CD4-positive, alpha-beta T cell treated with Interleukin-17A for 1 hour (primary cell): ENCODE measurements around the gene MTCL1.
A peak's percentile ranks its signal among the peaks of the same experiment; 100 is the strongest.
"Not testable (repeated sequence)": the region's sequence is repeated elsewhere in the genome, so short reads cannot be mapped to it uniquely, and the experiment has no call there.

Experiments
- DNase-seq: peaks from one replicate; pipeline ENCODE4 v3.0.0-alpha.2; 2020

Gene MTCL1

DNA sequence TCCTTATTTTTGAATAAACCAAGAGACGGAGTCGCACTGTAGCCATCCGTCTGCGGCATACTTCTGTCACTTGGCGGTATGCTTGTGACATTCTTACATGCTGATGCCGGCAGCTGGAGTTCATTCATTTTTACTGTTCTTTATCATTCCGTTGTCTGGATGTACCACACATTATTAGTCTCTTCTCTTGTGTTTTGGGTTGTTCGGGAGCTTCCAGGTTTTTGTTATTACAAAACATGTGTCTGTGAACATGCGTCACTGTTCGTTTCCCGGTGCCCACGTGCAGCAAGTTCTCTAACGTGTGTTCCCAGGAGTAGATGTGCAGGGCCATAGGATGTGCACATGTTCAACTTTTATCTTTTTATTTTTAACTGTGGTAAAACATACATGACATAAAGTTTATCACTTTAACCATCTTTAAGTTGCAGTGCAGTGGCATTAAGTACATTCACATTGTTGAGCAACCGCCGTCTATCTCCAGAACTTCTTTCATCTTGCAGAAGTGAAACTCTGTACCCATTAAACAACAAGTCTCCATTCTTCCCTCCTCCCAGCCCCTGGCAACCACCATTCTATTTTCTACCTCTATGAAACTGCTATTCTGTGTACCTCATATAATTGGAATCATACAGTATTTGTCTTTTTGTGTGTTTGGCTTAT, 40.1 kb downstream of the MTCL1 start:
- no peak for DNase-seq

DNA sequence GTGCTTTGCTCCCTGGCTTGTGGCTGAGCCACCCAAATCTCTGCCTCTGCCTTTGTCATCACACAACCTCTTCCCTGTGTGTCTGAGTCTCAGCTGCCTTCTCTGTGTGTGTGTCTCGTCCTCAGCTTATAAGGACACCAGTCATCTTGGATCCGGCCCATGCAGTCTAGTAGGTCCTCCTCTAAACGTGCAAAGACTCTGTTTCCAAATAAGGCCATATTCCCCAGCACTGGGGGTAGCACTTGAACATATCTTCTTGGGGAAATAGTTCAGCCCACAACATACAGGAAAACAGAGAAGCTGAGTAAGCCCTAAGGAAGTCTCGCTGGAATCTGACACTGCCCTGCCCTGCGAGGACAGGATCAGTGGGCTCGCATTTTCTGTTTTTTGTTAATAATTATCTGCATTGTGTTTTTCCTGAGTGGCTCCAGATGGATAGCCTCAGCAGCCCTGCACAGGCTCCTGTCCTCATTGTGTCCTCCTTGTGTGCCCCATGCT, 42.1 kb downstream of the MTCL1 start:
- DNase-seq: no peak

DNA sequence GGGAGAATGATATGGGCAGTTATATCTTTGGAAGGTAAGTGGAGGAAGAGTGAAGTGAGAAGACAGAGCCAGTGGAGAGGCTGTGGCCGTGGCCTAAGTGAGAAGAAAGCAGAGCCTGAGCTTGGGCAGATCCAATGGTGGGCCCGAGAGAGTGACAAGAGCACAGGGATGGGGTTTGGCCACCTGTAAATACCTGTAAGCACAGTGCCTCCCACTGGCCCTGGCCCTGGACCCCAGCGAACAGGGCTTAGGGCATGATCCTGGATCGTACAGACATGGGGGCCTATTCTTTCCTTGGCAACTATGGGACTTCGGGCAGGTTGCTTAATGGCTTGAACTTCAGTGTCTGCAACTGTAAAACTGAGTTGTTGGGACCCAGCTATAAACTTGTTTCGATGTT, 44.1 kb downstream of the MTCL1 start:
- no peak for DNase-seq

DNA sequence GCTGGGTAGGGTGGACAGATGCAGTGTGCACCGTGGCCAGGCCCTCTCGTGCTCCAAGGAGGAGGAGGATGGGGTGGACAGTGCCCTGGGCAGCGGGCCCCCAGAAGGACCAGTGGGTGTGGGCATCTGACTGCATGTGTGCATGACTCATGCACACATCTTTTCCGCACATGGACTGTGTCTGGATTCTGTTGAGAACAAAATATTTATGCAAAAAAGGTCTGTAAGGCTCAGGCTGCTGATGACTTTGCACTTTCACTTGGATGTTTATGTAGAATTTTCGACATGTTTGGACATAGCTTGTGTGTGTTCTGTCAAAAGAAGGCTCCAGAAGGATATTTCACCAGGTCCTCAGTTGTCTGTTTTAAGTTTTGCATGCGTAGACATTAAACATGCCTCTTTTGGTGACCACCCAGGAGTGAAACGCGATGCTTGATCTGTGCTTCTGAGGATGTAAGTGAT, 45.6 kb downstream of the MTCL1 start:
- DNase-seq: no peak

DNA sequence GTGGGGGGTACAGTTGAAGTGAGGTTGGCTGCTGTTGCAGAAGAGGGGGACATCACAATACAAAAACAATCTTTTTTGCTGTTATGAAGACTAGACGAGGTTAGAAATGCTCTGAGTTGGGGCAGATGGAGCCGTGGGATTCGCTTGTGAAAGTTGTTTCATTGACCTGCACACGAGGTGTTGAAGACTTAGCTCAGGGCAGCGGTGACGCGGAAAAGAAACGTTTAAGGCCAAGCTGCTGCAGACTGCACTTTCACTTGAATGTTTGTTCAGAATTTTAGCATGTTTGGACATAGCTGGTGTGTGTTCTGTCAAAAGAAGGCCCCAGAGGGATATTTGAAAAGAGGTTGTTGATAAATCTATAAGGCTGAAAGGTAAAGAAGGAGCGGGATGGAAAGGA, 46.3 kb downstream of the MTCL1 start:
- no peak for DNase-seq

DNA sequence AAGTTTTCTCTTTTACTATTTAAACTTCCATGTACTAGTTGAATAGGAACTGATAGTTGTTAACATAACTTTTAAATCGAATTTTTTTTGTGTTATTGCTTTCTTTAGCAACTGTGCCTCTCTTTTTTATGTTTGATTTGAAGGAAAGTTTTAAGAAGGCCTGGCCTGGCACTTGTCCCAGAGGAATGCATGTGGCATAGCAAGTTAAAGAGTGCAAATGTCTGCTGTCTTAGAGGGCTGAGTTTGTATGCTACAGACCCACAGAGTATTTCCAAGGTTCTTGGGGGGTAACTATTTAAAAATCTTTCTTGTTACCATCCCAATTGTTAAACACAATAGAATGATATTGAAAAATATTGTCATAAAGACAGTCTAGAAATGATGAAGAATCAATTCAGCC, 47.0 kb downstream of the MTCL1 start:
- no peak for DNase-seq

DNA sequence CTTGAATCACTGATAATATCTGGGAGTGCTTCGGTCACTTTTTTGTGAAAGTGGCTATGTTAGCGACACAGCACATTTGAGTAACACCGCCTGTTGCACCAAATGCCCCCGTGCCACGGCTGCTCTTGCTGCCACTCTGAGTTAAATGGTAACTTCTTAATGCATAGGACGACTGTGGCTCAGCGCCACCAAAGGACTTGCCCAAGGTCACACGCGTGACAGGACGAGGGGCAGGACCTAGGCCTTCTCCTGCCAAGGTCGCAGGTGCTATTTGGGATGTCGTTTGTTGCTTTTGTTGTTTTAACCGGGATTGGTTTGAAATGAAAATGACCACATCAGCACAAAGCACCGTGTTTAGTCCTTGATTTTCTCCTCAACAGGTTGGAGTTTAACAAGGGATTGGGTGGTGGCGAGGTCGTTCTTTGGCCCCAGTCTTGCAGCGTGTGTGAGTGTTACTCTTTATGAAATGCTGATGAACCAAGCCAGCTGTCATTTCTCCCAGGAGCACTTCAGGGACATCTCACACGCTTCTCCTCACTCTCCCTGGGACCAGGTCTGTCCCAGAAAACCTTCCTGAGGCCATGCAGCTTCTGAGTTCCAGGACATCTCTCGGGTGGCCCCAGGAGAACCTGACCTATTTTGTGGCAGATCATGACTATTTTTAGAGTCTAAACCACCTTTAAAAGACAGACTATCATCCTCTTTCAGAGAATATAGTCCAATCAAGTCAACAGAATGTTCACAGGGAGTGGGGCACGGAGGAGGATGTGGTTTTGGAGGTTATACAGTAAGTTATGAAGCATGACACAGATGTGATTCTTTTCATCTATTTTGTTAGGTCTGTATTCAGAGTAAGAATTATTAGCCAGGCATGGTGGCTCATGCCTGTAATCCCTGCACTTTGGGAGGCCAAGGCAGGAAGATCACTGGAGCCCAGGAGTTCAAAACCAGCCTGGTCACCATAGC, 49.9 kb downstream of the MTCL1 start:
- peak; percentile 73 for DNase-seq

DNA sequence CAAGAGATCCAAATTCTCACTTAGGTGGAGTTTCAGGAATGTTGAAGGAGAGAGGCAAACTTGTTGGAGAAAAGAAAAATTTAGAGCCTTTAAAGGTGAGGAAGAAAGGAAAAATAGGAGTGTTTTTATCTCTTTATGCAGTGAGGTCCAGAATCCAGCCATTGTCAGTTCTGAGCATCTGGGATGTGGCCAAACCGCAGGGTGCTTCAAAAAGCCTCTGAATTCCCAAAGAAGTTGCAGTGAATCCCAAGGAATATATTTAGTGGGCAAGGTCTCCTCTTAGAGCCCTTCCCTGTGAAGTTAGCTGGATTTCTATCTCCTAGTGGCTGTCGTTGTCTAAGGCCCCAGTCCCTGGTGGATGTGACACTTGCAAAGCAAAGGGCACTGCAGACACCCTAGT, 51.2 kb downstream of the MTCL1 start:
- no peak for DNase-seq

DNA sequence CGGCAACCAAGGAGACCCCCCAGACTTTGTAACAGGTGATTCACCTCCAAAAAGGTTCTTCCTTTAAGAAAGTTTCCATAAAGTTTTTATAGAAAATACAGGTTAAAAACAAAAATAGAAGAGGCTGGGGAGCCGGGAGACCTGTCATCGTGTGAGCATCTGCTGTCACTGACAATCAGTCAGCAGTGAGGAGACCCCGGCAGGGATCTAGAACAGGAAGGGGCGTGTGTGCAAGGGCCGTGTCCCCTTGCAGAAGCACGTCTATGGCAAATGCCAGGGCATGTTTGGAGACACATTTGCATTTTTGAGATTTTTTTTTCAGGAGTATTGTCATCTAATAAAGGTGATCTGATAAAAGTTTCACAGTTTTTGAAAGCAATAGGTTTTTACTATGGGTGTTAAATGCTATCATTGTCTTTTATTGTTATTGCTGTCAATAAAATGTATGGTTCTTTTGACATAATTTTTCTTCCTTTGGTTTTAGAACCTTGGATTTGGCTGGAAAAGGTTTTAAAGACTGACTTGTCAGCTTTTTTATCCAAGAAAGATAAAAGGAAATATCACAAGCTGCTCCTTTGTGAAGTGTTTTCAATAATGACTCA, 52.1 kb downstream of the MTCL1 start:
- DNase-seq: no peak

DNA sequence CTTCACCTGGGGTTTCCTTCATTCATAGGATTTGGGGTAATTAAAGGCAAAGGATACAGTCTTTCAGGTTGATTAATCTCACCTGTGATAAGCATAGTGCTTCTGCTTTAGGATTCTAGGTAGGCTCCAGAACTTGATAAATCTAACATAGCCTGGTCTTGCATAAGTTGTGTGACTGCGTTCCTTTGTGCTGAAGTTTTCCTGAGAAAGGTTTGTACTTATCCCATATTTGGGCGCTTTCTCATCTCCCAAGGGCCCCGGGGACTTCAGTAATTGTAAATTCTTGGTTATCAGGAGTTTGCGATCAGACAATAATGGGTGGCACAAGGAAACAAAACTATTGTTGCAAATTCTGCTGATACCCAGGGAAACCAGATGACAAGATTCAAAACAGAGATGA, 53.1 kb downstream of the MTCL1 start:
- DNase-seq: no peak

DNA sequence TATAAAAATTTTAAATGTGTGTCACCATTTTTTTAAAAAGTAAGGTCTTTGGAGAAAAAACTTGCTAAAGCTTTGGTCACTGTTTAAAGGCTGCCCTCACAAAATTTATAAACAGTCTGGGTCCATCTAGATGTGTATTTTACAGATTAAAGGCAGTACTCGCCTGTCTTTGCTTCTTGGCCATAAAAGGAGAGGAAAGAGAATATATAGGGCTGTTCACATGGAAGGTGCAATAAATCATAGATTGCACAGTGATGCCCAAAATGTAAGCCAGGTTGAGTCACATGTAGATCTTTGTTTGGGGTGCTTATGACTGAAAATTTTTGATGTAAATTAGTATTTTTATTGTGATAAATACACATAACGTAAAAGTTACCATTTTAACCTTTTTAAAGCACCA, 55.6 kb downstream of the MTCL1 start:
- DNase-seq: no peak

DNA sequence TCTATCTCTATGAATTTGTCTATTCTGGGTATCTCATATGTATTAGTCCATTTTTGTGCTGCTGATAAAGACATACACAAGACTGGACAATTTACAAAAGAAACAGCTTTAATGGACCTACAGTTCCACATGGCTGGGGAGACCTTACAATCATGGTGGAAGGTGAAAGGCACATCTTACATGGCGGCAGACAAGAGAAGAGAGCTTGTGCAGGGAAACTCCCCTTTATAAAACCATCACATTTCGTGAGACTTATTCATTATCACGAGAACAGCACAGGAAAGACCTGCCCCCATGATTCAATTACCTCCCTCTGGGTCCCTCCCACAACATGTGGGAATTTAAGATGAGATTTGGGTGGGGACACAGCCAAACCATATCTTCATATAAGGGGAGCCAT, 56.2 kb downstream of the MTCL1 start:
- not testable (repeated sequence) for DNase-seq

DNA sequence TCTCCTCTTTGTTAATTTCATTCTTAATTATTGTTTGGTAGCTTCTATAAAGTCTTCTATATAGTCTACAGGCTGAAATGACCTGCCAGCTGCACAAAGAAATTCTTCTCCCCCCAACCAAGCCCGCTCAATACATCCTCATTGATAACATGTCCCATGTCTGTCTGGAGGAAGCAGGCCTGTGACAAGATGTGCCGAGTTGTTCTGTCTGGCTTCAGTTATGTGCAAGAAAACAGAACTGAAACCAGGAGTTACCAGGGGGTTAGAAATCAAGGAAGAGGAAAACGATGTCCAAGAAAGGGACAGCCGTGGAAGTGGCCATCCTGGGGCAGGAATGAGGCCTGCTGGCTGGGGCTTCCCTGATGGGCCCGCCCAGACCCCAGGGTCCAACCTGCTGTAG, 57.6 kb downstream of the MTCL1 start:
- DNase-seq: no peak

DNA sequence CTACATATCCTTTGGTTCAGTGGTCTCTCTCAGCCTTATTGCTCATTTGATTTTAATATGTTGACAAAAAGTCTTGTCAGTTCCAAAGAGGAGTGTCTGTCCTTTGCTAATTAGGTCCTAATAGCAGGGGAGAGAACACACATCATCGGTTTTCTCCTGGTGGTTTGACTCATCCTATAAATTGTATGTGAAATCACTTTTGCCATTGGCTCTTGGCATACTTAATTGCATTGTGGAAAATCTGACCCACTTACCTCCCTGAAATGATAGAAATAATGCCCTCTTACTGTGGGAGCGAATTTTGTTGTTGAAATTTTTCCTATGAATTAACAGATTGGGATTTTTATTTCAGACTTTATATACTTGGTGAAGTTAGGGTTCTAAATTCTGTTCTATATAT, 58.3 kb downstream of the MTCL1 start:
- no peak for DNase-seq

DNA sequence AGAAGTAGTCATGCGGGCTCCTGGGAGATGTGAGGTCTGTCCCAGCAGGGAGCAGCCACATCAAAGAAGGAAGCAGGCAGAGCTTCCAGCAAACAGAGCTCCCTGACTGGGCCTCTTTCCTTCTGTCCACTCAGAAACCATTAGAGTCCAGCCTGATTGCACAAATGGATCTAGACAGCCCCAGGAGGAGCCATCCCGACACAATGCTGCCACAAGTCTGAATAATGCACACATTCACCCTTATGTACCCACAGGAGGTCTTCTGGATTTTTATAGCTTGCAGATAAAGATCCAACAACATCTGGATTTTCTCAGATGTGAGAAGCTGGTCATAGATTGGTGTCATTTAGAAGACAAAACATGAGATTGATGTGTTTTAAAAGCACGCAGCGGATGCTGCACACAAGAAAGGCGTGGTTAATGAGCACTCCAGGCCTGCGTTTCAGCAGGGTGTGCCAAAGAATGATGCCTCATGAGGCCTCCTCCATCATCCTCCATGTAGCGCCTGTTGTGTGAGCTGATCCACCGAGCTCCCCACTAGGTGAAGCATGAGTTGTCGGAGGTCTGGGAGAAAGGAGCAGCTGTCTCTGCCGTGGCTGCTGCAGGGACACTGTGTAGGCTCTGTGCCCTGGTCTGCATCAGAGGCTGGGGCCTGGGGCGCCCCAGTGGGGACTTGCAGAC, 60.6 kb downstream of the MTCL1 start:
- no peak for DNase-seq

DNA sequence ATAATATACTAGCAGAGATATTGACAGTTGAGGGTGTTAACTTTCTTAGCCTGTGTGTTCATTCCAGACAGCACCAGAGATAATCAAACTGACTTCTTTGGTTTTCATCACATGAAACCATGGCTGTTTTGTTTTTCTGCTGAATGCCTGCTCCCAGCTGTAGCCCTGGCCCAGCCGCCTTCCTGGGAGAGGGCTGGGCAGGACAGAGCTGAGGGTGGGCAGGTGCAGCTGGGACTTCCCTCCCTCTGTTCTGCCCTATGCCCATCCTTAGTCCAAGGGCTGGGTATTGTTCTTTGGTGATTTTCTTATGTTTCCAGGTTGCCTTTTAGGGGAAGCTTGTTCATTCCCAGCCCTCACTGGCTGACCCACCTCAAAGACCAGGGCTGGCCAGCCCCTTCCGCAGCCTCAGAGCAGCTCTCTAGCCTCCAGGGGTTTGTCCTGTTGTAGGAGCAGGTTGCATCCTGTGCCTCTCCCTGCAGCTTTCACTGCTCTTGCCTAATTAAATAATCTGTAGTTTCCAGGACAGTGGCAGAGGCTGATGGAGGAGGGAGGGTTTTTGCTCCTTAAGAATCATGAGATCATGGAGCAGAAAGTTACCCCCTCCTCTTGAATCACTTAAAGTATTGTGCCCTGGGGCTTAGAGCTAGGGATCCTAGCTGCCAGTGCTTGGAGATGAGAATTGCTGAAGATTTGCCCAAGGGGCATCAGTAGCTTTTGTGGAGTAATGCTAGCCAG, 61.4 kb downstream of the MTCL1 start:
- DNase-seq: no peak

DNA sequence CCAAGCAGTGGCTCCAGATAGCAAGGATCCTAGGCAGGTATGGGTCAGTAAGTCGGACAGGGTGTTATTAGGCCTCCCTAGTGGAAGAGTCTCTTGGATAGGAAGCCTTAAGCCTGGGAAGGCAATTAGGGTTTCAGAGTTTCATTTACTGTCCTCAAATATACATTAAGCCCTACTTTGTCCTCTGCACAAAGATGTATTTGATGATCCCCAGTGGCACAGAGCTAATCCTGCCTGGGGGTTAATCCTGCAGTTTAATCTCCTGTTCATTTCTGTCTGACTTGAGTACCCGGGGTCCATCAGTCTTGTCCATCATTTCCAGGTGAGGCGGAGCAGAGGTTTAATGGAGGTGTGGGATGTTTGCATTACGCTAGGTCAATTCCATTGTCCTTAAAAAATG, 62.0 kb downstream of the MTCL1 start:
- no peak for DNase-seq

DNA sequence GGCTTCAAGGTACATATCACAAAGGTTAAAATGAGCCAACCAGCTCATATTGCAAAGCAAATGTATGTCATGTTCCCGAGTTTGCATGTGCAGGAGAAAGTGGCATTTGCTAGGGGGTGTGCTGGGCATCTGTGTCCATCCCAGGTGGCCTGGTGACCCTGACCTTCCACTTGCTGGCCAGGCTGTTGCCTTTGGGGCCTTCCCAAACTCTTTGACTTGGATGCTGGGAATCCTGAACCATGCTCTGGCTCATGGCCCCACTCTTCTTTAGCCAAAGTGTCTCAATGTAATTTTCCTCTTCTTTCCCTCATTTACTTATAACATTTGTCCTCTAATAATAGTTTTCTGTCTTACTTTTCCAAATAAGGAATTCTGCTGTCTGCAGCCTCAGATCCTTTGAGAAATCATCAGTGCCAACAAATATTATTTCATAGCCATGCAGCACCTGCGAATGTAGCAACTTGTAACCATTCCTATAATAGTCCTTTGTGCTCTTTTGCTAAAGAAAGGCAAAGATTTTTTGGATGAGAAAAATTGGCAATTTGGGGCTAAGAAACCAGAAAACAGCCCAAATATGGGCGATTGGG, 64.2 kb downstream of the MTCL1 start:
- DNase-seq: no peak

DNA sequence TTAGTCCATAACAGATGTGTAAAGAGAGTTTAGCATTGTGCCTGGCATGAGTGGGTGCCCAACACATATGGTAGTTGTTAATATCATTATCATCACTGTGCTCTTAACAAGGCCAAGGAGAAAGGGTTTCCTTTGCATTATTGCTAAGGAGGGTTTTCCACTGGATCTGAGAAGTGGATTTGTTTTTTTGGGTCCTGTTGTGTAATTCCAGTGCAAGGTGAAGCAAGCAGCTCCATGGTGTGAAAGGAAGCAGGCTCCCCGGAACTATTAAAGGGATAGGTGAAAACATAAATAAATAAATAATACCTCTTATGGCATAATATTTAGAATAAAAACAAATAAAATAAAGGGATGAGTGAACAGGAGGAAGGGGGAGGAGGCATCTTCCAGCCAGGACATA, 65.3 kb downstream of the MTCL1 start:
- no peak for DNase-seq

DNA sequence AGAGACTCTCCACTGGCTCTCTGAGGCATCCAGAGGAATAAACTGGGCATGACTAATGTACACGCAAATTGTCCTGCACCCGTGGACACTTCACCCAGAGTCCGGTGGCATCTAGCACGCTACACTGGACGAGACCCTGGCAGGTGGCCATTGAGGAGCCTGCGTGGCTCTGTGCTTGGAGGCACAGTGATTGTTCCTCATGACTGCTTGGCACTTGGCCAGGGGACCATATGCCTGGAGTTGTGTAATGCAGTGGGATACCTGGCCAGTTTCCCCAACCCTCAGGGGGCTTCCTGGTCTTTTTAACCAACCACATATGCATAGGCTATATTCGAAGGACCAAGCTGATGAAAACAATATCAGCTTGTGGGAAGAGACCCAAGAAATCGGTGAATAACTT, 66.6 kb downstream of the MTCL1 start:
- no peak for DNase-seq

DNA sequence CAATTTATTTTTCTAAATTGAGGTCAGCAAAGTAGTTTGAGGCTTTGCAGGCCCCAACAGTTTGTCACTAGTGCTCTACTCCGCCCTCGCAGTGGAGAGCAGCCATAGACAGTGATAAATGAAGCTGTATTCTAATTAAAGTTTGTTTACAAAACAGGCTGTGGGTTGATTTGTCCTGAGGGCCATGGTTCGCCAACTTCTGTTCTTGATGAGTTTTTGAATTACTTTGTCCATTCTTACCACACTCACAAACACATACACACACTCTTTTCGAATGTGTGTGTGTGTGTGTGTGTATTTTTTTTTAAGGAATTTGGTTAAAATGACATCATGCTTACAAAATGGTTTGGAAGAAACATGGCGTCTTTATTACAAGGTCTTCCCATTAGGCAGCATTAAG, 68.6 kb downstream of the MTCL1 start:
- DNase-seq: no peak
